CD4-positive, CD25-positive, alpha-beta regulatory T cell (primary cell): Measurements from ENCODE around the gene PIP5K1B. TPM values are rescaled to one million over a fixed set of nuclear protein-coding genes. Genes with fewer than 3 reads are reported as not detected.

Source experiments
- ATAC-seq, 2 donors: fragments of 150-1000 bp; cut with Tn5 transposase; one replicate each; pipeline ENCODE4 v1.10.0; 2021; ENCODE audit warnings: low read depth in 2 of 2, moderate number of reproducible peaks in 2 of 2, moderate library complexity in 1 of 2
- DNase-seq, 3 donors: peaks; one replicate each; pipeline versions ENCODE4 v3.0.0 to v3.0.0-alpha.2; 2012 to 2022; ENCODE audit warnings: mixed read lengths in 1 of 3
- H3K27ac ChIP-seq: one replicate; pipeline ENCODE4 v1.7.0; 2013; ENCODE audit warnings: mild to moderate bottlenecking, low read length; ENCODE audit not compliant: insufficient read depth, poor library complexity, severe bottlenecking
- H3K27me3 ChIP-seq: one replicate; pipeline ENCODE4 v1.7.0; 2013; ENCODE audit warnings: low read length; ENCODE audit not compliant: control insufficient read depth, insufficient read depth
- H3K36me3 ChIP-seq: one replicate; pipeline ENCODE4 v1.7.0; 2013; ENCODE audit warnings: mild to moderate bottlenecking, low read length, moderate library complexity; ENCODE audit not compliant: control insufficient read depth, insufficient read depth
- H3K4me1 ChIP-seq: 2 replicates; pipeline ENCODE4 v1.7.0; 2013; ENCODE audit warnings: mild to moderate bottlenecking, low read length; ENCODE audit not compliant: insufficient read depth, control insufficient read depth, poor library complexity, severe bottlenecking
- H3K4me3 ChIP-seq: one replicate; pipeline ENCODE4 v1.7.0; 2013; ENCODE audit warnings: low read depth, mild to moderate bottlenecking, low read length, moderate library complexity
- H3K9me3 ChIP-seq, 2 experiments: 1 replicate in 1 of 2; 2 replicates in 1 of 2; pipeline ENCODE4 v1.7.0; 2013; ENCODE audit warnings: low read length in 2 of 2, mild to moderate bottlenecking in 1 of 2, moderate library complexity in 1 of 2; ENCODE audit not compliant: control insufficient read depth in 2 of 2
- H3K27ac Mint-ChIP-seq, 3 donors: one replicate each; pipeline ENCODE4 v1.8.0; 2020 to 2022; ENCODE audit warnings: mild to moderate bottlenecking in 3 of 3, mixed read lengths in 3 of 3, moderate library complexity in 2 of 3
- H3K27me3 Mint-ChIP-seq: one replicate; pipeline ENCODE4 v1.8.0; 2022; ENCODE audit warnings: mild to moderate bottlenecking, mixed read lengths
- H3K36me3 Mint-ChIP-seq: one replicate; pipeline ENCODE4 v1.8.0; 2020; ENCODE audit warnings: mixed read lengths
- H3K4me1 Mint-ChIP-seq, 4 donors: one replicate each; pipeline ENCODE4 v1.8.0; 2020 to 2022; ENCODE audit warnings: mixed read lengths in 4 of 4, mild to moderate bottlenecking in 1 of 4
- H3K4me3 Mint-ChIP-seq, 4 donors: one replicate each; pipeline ENCODE4 v1.8.0; 2020 to 2022; ENCODE audit warnings: mild to moderate bottlenecking in 4 of 4, mixed read lengths in 4 of 4, moderate library complexity in 3 of 4
- H3K9me3 Mint-ChIP-seq, 7 donors: one replicate each; pipeline ENCODE4 v1.8.0; 2020 to 2022; ENCODE audit warnings: mixed read lengths in 7 of 7, mild to moderate bottlenecking in 3 of 7, moderate library complexity in 2 of 7
- polyA plus RNA-seq, 4 donors: library from polyadenylated mRNA; unstranded; fragments of 300-500 nt; fragmentation: Illumina TruSeq; gene quantifications; one replicate each; pipeline ENCODE4 v1.2.3, GENCODE V29; 2021
- total RNA-seq: library from RNA; stranded (reverse); gene quantifications from one replicate; pipeline ENCODE4 v1.2.3, GENCODE V29; 2022

Gene PIP5K1B
- total and polyA plus RNA-seq, 5 donors from 2014 or later: 0.47 to 1.9 (median 1.0) TPM

DNA sequence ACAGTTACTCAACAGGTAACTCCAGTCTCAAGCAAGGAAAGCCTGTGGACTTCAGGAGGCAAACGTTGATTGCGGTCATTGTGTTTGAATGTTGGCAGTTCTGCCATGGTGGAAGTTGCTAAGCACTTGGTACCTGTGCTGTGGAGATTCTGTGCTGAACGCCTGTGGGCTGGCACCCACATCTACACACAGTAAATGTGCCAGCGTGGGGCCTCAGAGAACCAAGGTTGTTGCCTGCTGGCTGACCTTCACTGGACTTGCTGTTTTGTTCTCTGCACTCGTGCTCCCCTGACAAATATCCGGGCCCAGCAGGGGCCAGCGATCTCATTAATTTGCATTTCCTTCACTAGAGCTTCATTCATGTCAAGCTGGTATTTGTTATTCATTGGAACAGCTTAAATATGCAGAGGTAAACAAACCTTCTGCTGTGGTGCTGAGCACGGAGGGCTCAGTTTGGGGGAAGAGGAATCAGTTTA, 167.0 kb downstream of the PIP5K1B start:
- Histone ChIP-seq H3K4me3 (no peak overlapping the region), H3K9me3 (no peaks in the 10 kb centered on the region), H3K4me1 (no peaks in the 10 kb centered on the region), H3K36me3 (no peaks in the 10 kb centered on the region), H3K27ac (no peak overlapping the region), H3K27me3 (no peaks in the 10 kb centered on the region)
- H3K27ac Mint-ChIP-seq: no peak overlapping the region
- H3K4me1 Mint-ChIP-seq: no peaks in the 10 kb centered on the region
- H3K27me3 Mint-ChIP-seq: no peaks in the 10 kb centered on the region
- no peaks in the 10 kb centered on the region for H3K9me3 Mint-ChIP-seq
- no peak overlapping the region for H3K4me3 Mint-ChIP-seq
- DNase-seq (no peak), ATAC-seq (no peak)
- no peaks in the 10 kb centered on the region for H3K36me3 Mint-ChIP-seq

DNA sequence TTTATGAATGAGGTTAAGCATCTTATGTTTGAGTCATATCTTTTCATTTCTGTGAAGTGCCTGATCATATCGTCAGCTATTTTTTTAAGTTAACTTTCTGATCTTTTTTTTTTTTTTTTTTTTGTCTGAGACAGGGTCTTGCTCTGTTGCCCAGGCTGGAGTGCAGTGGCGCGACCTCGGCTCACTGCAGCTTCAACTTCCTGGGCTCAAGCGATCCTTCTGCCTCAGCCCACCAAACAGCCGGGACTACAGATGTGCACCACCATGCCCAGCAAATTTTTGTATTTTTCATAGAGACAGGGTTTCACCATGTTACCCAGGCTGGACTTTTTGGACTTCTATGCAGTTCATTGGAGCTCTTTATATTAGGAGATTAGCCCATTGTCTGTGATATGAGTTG, 168.1 kb downstream of the PIP5K1B start:
- Mint-ChIP-seq H3K27me3 (no peaks in the 10 kb centered on the region), H3K36me3 (no peaks in the 10 kb centered on the region), H3K27ac (no peak overlapping the region), H3K9me3 (no peaks in the 10 kb centered on the region), H3K4me3 (no peak overlapping the region), H3K4me1 (no peaks in the 10 kb centered on the region)
- H3K9me3 ChIP-seq: no peaks in the 10 kb centered on the region
- DNase-seq (no peak), ATAC-seq (no peak)
- H3K4me3 ChIP-seq: no peak overlapping the region
- no peak overlapping the region for H3K27ac ChIP-seq
- peaks cover 2% of the 10 kb centered on the region for H3K27me3 ChIP-seq
- H3K4me1 ChIP-seq: no peaks in the 10 kb centered on the region
- no peaks in the 10 kb centered on the region for H3K36me3 ChIP-seq

DNA sequence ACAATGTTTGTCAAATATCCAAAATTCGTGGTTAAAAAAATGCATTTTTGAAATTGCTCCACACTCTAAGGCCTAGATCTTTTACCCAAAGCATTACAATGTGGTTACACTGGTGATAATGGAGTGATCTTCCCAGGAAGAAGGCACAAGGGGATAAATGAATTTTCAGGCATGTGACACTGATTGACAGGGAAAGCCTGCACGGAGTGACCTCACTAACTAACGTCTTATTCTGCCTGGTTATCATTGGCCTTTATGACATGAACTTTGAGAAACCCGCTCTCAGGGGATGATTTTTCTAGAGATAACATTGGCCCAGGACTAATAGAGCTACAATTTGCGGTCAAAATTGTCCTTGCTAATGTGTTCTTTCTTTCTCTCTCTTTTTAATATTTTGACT, 171.2 kb downstream of the PIP5K1B start:
- Histone ChIP-seq H3K4me3 (no peak overlapping the region), H3K9me3 (no peaks in the 10 kb centered on the region), H3K27ac (no peak overlapping the region), H3K36me3 (no peaks in the 10 kb centered on the region), H3K4me1 (no peaks in the 10 kb centered on the region), H3K27me3 (peaks cover 2% of the 10 kb centered on the region)
- no peaks in the 10 kb centered on the region for H3K36me3 Mint-ChIP-seq
- H3K27ac Mint-ChIP-seq: no peak overlapping the region
- no peaks in the 10 kb centered on the region for H3K9me3 Mint-ChIP-seq
- H3K27me3 Mint-ChIP-seq: no peaks in the 10 kb centered on the region
- no peaks in the 10 kb centered on the region for H3K4me1 Mint-ChIP-seq
- no peak overlapping the region for H3K4me3 Mint-ChIP-seq
- ATAC-seq: no peak
- DNase-seq: no peak

DNA sequence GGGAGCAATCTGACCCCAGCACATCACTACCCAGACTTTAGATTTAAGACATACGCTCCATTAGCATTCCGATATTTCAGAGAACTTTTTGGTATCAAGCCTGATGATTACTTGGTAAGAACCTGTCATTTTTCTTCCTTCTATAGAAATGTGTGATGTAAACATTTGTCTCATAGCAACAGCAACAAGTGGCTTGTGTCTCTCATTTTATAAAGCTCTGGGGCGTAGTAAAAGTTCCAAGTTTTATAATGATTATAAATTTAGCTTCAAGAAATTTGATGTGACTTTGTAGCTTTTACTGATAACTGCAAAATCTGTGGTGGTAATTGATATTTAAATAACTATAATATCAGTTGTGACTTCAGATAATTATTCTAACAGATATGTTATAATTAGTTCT, 171.6 kb downstream of the PIP5K1B start:
- H3K4me1 ChIP-seq: no peaks in the 10 kb centered on the region
- ATAC-seq: no peak
- Mint-ChIP-seq H3K9me3 (no peaks in the 10 kb centered on the region), H3K4me3 (no peak overlapping the region), H3K4me1 (no peaks in the 10 kb centered on the region), H3K27me3 (peaks cover 2% of the 10 kb centered on the region), H3K27ac (no peak overlapping the region), H3K36me3 (no peaks in the 10 kb centered on the region)
- H3K27ac ChIP-seq: no peak overlapping the region
- no peak overlapping the region for H3K4me3 ChIP-seq
- H3K27me3 ChIP-seq: peaks cover 2% of the 10 kb centered on the region
- no peak for DNase-seq
- no peaks in the 10 kb centered on the region for H3K9me3 ChIP-seq
- no peaks in the 10 kb centered on the region for H3K36me3 ChIP-seq

DNA sequence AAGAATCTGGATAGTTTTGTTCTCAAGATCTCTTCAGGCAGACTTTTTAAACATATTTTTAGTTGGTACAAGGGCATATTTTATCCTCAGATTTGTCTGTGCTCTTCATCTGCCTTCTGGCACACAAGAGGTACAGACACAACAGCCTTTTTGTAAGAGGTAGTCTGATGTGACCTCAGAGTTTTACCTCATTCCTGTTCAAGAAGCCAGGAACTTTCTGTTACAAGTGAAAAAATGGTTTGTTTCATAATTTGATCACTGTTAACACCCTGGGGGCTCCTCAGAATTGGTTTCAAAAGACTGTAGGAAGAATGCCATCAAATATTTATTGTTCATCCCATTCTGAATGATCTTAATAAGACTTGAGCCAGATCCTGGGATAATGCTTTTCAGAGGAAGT, 172.2 kb downstream of the PIP5K1B start:
- Mint-ChIP-seq H3K9me3 (no peaks in the 10 kb centered on the region), H3K4me3 (no peak overlapping the region), H3K36me3 (no peaks in the 10 kb centered on the region), H3K27me3 (peaks cover 6% of the 10 kb centered on the region), H3K4me1 (no peaks in the 10 kb centered on the region), H3K27ac (no peak overlapping the region)
- Histone ChIP-seq H3K27ac (no peak overlapping the region), H3K4me1 (no peaks in the 10 kb centered on the region), H3K36me3 (no peaks in the 10 kb centered on the region), H3K9me3 (no peaks in the 10 kb centered on the region), H3K27me3 (peaks cover 2% of the 10 kb centered on the region), H3K4me3 (no peak overlapping the region)
- DNase-seq: no peak
- ATAC-seq: no peak

DNA sequence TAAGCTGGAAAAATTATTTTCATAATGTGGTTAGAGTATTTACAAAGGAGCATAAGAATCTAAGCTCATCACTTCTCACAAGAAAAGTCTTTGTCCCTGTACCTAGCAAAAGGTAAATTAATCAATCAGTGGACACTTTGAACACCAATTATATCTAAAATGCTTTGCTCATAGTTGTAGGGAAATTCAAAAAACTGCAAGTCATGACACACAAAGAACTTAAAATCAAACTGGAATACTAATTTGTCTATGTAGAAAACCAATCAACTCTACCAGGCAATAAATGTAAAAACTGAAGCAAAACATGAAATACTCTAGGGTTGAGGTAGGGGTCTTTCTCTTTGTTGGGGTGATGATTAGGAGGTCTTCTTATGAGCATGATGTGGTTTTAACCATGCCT, 173.4 kb downstream of the PIP5K1B start:
- H3K27me3 Mint-ChIP-seq: peaks cover 6% of the 10 kb centered on the region
- no peak overlapping the region for H3K4me3 ChIP-seq
- ATAC-seq: no peak
- H3K27ac Mint-ChIP-seq: peak overlapping the region in 1 of 3 donors; percentile 18
- peaks cover 2% of the 10 kb centered on the region for H3K27me3 ChIP-seq
- no peak for DNase-seq
- no peaks in the 10 kb centered on the region for H3K36me3 Mint-ChIP-seq
- H3K4me1 Mint-ChIP-seq: peaks cover 0 to under 1% (median 0%) of the 10 kb centered on the region in 4 donors
- H3K27ac ChIP-seq: no peak overlapping the region
- no peaks in the 10 kb centered on the region for H3K36me3 ChIP-seq
- no peaks in the 10 kb centered on the region for H3K9me3 Mint-ChIP-seq
- no peak overlapping the region for H3K4me3 Mint-ChIP-seq
- H3K9me3 ChIP-seq: no peaks in the 10 kb centered on the region
- H3K4me1 ChIP-seq: no peaks in the 10 kb centered on the region

DNA sequence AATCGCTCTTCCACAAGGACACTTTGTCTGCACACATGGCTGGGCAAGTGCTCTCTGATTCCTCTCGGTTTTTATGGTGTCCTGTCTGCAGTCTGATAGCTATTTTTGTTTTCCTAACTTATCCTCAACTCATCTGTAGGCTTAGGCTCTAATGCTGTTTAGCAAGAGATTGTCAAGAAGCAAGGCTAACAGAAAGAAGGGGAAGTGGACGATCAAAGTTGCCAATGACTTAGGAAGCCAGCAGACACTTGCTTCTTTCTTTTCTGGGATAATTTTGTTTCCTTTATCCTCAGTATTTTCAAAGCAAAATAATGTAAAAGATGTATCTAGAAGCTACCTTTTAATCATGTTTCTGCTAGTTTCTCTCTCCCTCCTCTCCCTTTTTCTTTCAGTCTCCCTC, 178.2 kb downstream of the PIP5K1B start:
- Histone ChIP-seq H3K4me1 (no peaks in the 10 kb centered on the region), H3K9me3 (no peaks in the 10 kb centered on the region), H3K27me3 (no peaks in the 10 kb centered on the region), H3K27ac (no peak overlapping the region), H3K4me3 (no peak overlapping the region), H3K36me3 (no peaks in the 10 kb centered on the region)
- Mint-ChIP-seq H3K27ac (no peak overlapping the region), H3K36me3 (no peaks in the 10 kb centered on the region), H3K27me3 (peaks cover 11% of the 10 kb centered on the region), H3K4me3 (no peak overlapping the region), H3K4me1 (peaks cover 8 to 21% (median 16%) of the 10 kb centered on the region in 4 donors), H3K9me3 (peaks cover 0 to 1% (median 0%) of the 10 kb centered on the region in 7 donors)
- DNase-seq: no peak
- ATAC-seq: no peak

DNA sequence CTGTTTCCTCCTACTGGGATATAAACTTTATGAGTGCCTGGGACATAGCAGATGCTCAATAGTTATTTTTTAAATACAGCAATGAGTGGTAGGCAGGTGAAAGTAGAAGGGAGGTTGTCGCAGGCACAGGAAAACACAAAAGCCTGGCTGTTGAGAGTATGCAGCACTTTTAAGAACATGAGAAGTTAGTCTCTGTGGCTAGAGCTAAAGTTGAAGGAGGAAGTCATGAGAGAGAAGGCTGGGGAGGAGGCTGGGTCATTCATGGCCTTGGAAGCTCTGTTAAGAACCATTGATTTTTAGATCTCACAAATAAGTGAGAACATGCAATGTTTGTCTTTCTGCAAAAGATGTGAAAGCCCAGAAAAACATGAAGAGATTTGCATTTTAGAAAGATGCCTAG, 182.2 kb downstream of the PIP5K1B start:
- Mint-ChIP-seq H3K4me3 (peak overlapping the region in 1 of 4 donors; percentile 11), H3K27me3 (peaks cover 5% of the 10 kb centered on the region), H3K4me1 (peaks cover 8 to 27% (median 20%) of the 10 kb centered on the region in 4 donors), H3K9me3 (peaks cover 0 to 1% (median 0%) of the 10 kb centered on the region in 7 donors), H3K36me3 (no peaks in the 10 kb centered on the region), H3K27ac (peak overlapping the region; percentile 6 to 74 (median 32))
- Histone ChIP-seq H3K36me3 (no peaks in the 10 kb centered on the region), H3K27me3 (no peaks in the 10 kb centered on the region), H3K4me3 (no peak overlapping the region), H3K27ac (no peak overlapping the region), H3K4me1 (no peaks in the 10 kb centered on the region), H3K9me3 (no peaks in the 10 kb centered on the region)
- peak in 1 of 2 donors; percentile 53 for ATAC-seq
- DNase-seq: peak in 1 of 3 donors; percentile 69
